Thoracic aorta (tissue), 2 donors: ENCODE measurements around the gene TPK1. TPM values are rescaled to one million over a fixed set of nuclear protein-coding genes. Genes with fewer than 3 reads are reported as not detected.

ENCODE experiments used
- ATAC-seq: fragments of 150-250 bp; one replicate; pipeline ENCODE4 v1.8.0; 2017; ENCODE audit warnings: low read depth; ENCODE audit not compliant: insufficient number of reproducible peaks, low FRiP score
- DNase-seq: peaks from one replicate; pipeline ENCODE4 v3.0.0-alpha.2; 2020; ENCODE audit warnings: low spot score
- H3K27ac ChIP-seq, 2 donors: fragments of 200-600 bp; sonication (generic); 1 replicate in 1 of 2; 2 replicates in 1 of 2; pipeline ENCODE4 v1.5.1; 2016; ENCODE audit warnings: mild to moderate bottlenecking in 2 of 2, moderate library complexity in 2 of 2
- H3K27me3 ChIP-seq: fragments of 200-600 bp; sonication (generic); replicated peaks from 2 replicates; pipeline ENCODE4 v1.6.0; 2016; ENCODE audit warnings: mild to moderate bottlenecking; ENCODE audit not compliant: insufficient read depth
- H3K36me3 ChIP-seq: fragments of 200-600 bp; sonication (generic); one replicate; pipeline ENCODE4 v1.5.1; 2016
- H3K4me1 ChIP-seq, 2 donors: fragments of 200-600 bp; sonication (generic); 1 replicate in 1 of 2; 2 replicates in 1 of 2; pipeline versions ENCODE4 v1.5.1 to v1.6.0; 2016; ENCODE audit warnings: low read depth in 2 of 2, mild to moderate bottlenecking in 1 of 2; ENCODE audit not compliant: control insufficient read depth in 1 of 2
- H3K4me3 ChIP-seq: fragments of 200-600 bp; sonication (generic); 2 replicates; pipeline ENCODE4 v1.5.1; 2016; ENCODE audit warnings: mild to moderate bottlenecking
- H3K9me3 ChIP-seq: fragments of 200-600 bp; sonication (generic); 2 replicates; pipeline ENCODE4 v1.5.1; 2016
- total RNA-seq, 2 donors: library from RNA; depleted of rRNA; stranded (reverse); fragments of >200 nt; gene quantifications; one replicate each; pipeline versions ENCODE4 v1.1.0 to v1.2.3, GENCODE V29; 2016
- TF ChIP-seq, protein P1 (sequence below): fragments of 200-600 bp; sonication (generic); IDR thresholded peaks from one replicate; pipeline ENCODE4 v1.5.1; 2019; ENCODE audit warnings: antibody characterized with exemption

The TPK1 gene
- total RNA-seq, 2 donors from 2014 or later = 13.3 to 21.2 TPM

DNA sequence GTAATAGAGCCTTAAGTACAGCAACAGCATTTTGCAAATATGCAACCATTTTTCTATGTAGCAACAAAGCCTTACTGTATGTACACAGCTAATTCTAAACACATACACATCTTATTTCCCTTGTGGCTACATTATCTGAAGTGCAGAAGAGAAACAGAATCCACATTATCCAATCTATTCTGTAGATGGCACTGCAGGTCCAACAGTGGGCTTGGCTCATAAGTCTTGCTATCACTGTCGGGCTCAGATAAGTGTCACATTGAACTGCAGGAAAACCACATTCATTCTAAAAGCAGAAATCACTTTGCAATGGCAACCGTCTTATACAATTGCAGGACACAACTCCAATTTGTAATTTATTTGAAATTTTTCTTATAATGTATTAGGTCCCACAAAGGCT lies 322.5 kb downstream of the TPK1 start:
- Histone ChIP-seq H3K36me3 (no peaks in the 10 kb centered on the region), H3K4me1 (peaks cover 3 to 4% of the 10 kb centered on the region in 2 donors), H3K27ac (no peak overlapping the region), H3K4me3 (no peak overlapping the region), H3K27me3 (no peaks in the 10 kb centered on the region), H3K9me3 (no peaks in the 10 kb centered on the region)
- DNase-seq = no peak
- TF ChIP-seq, protein P1, sequence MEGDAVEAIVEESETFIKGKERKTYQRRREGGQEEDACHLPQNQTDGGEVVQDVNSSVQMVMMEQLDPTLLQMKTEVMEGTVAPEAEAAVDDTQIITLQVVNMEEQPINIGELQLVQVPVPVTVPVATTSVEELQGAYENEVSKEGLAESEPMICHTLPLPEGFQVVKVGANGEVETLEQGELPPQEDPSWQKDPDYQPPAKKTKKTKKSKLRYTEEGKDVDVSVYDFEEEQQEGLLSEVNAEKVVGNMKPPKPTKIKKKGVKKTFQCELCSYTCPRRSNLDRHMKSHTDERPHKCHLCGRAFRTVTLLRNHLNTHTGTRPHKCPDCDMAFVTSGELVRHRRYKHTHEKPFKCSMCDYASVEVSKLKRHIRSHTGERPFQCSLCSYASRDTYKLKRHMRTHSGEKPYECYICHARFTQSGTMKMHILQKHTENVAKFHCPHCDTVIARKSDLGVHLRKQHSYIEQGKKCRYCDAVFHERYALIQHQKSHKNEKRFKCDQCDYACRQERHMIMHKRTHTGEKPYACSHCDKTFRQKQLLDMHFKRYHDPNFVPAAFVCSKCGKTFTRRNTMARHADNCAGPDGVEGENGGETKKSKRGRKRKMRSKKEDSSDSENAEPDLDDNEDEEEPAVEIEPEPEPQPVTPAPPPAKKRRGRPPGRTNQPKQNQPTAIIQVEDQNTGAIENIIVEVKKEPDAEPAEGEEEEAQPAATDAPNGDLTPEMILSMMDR = peak; percentile 15
- no peak for ATAC-seq

- TF ChIP-seq, protein P1 = no peak
- no peaks in the 10 kb centered on the region for H3K4me1 ChIP-seq
- DNase-seq (no peak), ATAC-seq (no peak)
- no peaks in the 10 kb centered on the region for H3K36me3 ChIP-seq
- no peak overlapping the region for H3K4me3 ChIP-seq
- no peaks in the 10 kb centered on the region for H3K9me3 ChIP-seq
- H3K27me3 ChIP-seq = no peaks in the 10 kb centered on the region
- H3K27ac ChIP-seq = no peak overlapping the region
These were observed 325.2 kb downstream of the TPK1 start for GRCh38 chr7:144510621-144511020.

DNA sequence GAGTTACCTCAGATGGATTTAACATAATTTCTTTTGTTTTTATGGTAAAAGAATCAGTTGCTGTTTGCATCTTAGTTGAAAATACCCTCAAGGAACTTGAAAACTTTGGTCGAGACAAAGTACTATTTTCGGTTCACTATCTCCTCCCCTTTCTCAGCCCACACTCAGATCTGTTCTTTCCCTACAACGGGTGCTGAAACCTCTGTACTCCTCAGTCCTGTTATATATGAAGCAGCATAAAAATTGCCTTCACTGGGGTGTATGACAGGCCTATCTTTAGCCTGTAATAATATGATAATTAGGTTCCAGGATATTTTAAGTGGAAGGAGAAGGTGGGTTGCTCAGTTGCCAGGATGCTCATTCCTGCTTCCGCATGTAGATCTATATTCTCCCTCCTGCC lies 327.2 kb downstream of the TPK1 start:
- Histone ChIP-seq H3K9me3 (no peaks in the 10 kb centered on the region), H3K4me3 (no peak overlapping the region), H3K36me3 (no peaks in the 10 kb centered on the region), H3K27ac (no peak overlapping the region), H3K4me1 (no peaks in the 10 kb centered on the region), H3K27me3 (no peaks in the 10 kb centered on the region)
- no peak for ATAC-seq
- TF ChIP-seq, protein P1 = no peak
- no peak for DNase-seq

DNA sequence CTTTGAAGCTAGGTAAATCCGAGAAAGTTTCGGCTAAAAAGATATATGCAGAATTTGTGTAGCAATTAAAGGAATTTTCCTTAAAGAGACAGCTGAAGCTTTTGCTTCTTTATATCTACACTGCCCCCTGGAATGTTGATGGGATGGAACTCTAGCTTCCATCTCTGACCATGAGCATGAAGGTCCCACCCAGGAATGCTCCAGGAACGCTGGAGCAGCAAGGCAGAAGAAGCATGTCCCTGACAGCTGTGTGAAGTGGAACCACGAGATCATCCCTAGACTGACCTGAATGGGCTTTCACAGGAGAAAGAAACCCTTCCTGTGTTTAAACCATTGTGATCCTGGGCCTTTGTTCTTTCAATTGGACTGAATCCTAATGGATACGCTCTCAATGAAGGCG lies 332.6 kb downstream of the TPK1 start:
- TF ChIP-seq, protein P1 = no peak
- no peaks in the 10 kb centered on the region for H3K27me3 ChIP-seq
- no peaks in the 10 kb centered on the region for H3K4me1 ChIP-seq
- DNase-seq = no peak
- no peak overlapping the region for H3K27ac ChIP-seq
- H3K9me3 ChIP-seq = no peaks in the 10 kb centered on the region
- no peaks in the 10 kb centered on the region for H3K36me3 ChIP-seq
- no peak for ATAC-seq
- H3K4me3 ChIP-seq = no peak overlapping the region

- TF ChIP-seq, protein P1 = no peak
- Histone ChIP-seq H3K27me3 (no peaks in the 10 kb centered on the region), H3K27ac (no peak overlapping the region), H3K4me3 (no peak overlapping the region), H3K4me1 (peaks cover 0 to 10% of the 10 kb centered on the region in 2 donors), H3K9me3 (no peaks in the 10 kb centered on the region), H3K36me3 (no peaks in the 10 kb centered on the region)
- ATAC-seq (no peak), DNase-seq (no peak)
These were observed 335.6 kb downstream of the TPK1 start for GRCh38 chr7:144500225-144500624.
